ENCODE measurements around the gene AARS2.

DNA sequence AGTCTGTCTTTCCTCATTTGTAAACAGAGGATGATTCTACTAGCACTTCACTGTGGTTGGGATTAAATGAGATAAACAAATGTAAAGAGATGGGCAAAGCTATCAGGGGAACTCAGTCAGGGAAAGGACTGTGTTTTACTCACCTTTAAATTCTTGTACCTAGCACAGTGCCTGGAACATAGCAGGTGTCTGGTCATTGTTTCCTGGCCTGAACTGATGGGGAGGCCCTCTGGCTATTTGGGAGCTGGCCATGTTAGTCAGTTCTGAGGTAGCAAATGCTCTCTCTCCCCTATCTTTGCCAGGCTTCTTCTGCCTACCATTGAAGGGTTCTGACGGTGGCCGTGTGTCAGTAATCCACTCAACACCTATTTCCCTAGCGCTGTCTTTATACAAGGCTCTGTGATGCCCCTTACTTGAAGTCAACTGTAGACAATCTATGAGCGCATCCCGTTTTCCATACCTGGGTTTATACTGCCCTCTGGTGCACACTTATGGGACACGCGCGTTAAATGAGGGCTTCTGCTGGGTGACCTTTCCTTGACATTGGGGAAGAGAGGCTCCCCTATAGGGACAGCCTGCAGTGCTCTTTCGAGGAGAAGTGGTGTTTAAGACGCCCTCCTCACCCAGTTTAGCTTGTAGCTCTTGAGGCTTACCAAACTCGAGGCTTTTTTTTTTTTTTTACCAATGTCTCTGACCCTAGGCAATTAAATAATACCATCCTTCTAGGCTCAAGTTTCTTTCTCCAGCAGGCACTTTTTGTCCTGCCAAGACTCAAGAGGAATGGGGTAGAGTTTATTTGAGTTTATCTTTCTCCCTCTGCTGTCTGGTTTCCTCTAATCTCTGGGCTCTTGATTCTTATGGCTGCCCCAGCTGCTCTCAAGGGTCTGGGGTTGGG is 25.3 kb upstream of the AARS2 start:
- TF ChIP-seq GATA2 (IDR thresholded peaks at IDR 0.05; ENCODE audit: low read depth, low read length) (no peak), GATA3 (IDR thresholded peaks at IDR 0.05; ENCODE audit: low read depth, low read length) (no peak)

Measured in SH-SY5Y (cell line).